Right atrium auricular region (tissue), 2 donors: Measurements from ENCODE around the gene SLC26A1. TPM values are rescaled to one million over a fixed set of nuclear protein-coding genes. Genes with fewer than 3 reads are reported as not detected.

Source experiments
- DNase-seq: peaks from one replicate; pipeline ENCODE4 v3.0.0-alpha.2; 2019; ENCODE audit warnings: low spot score
- H3K27ac ChIP-seq, 2 donors: fragments of 200-600 bp; sonication (generic); 1 replicate in 1 of 2; 2 replicates in 1 of 2; pipeline ENCODE4 v1.5.1; 2016 to 2019
- H3K27me3 ChIP-seq, 2 donors: fragments of 200-600 bp; sonication (generic); one replicate each; pipeline versions ENCODE4 v1.5.1 to v1.6.0; 2017 to 2019
- H3K36me3 ChIP-seq: fragments of 200-600 bp; sonication (generic); one replicate; pipeline ENCODE4 v1.5.1; 2016
- H3K4me1 ChIP-seq, 2 donors: fragments of 200-600 bp; sonication (generic); one replicate each; pipeline versions ENCODE4 v1.5.1 to v1.6.0; 2017 to 2019
- H3K4me3 ChIP-seq, 2 donors: fragments of 200-600 bp; sonication (generic); 1 replicate in 1 of 2; 2 replicates in 1 of 2; pipeline ENCODE4 v1.5.1; 2017 to 2019; ENCODE audit warnings: mild to moderate bottlenecking in 1 of 2, moderate library complexity in 1 of 2
- H3K9me3 ChIP-seq, 2 donors: fragments of 200-600 bp; sonication (generic); one replicate each; pipeline ENCODE4 v1.5.1; 2019
- CTCF ChIP-seq, 2 donors: fragments of 200-600 bp; sonication (generic); IDR thresholded peaks; one replicate each; pipeline ENCODE4 v1.5.1; 2019; ENCODE audit warnings: antibody characterized with exemption in 2 of 2
- total RNA-seq, 2 donors: library from RNA; depleted of rRNA; stranded (reverse); fragments of >200 nt; gene quantifications; one replicate each; pipeline ENCODE4 v1.1.0, GENCODE V29; 2016

The SLC26A1 gene
- total RNA-seq, 2 donors from 2014 or later, result not detected

- peaks cover 9% of the 10 kb centered on the region for H3K36me3 ChIP-seq
- H3K27ac ChIP-seq, result no peak overlapping the region
- H3K4me3 ChIP-seq, result no peak overlapping the region
- H3K4me1 ChIP-seq, result peaks cover 0 to 14% of the 10 kb centered on the region in 2 donors
- TF ChIP-seq CTCF (IDR thresholded peaks at IDR 0.05), result no peak
- DNase-seq, result no peak
- no peaks in the 10 kb centered on the region for H3K27me3 ChIP-seq
- H3K9me3 ChIP-seq, result no peaks in the 10 kb centered on the region
Observed at GRCh38 chr4:965048-965765, 28.0 kb downstream of the SLC26A1 start.

DNA sequence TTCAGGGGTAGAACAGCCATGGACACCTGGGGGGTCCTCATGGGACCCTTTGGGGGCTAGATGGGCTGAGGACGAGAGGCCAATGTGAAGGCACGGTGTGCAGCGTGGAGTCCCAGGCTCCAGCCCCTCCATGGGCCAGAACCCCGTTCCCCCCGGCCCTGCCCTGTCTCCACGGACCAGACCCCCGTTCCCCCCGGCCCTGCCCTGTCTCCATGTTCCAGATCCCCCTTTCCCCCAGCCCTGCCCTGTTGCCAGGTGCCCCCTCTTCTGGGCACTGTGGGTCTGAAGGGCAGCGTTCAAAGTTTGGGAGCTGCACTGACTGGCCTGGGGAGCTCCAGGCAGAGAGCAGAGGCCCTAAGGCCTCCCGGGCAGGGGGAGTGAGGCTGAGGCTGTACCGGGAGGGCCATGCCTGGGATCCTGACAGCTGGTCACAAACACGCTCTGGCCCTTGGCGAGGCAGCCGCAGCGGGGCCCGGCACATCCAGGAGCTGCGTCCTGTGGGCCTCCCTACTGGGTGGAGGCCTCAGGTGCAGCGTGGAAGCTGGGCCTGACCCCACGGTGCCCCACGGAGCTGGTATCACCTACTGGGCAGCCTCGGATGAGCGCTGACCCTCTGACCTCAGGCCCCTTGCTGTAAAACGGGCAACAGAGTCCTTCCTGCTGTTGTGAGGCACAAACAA lies 28.7 kb downstream of the SLC26A1 start:
- H3K27ac ChIP-seq, result no peak overlapping the region
- TF ChIP-seq CTCF (IDR thresholded peaks at IDR 0.05), result no peak
- peaks cover 9% of the 10 kb centered on the region for H3K36me3 ChIP-seq
- no peak overlapping the region for H3K4me3 ChIP-seq
- H3K9me3 ChIP-seq, result no peaks in the 10 kb centered on the region
- DNase-seq, result no peak
- H3K27me3 ChIP-seq, result no peaks in the 10 kb centered on the region
- peaks cover 0 to 14% of the 10 kb centered on the region in 2 donors for H3K4me1 ChIP-seq

- H3K36me3 ChIP-seq, result peaks cover 9% of the 10 kb centered on the region
- TF ChIP-seq CTCF (IDR thresholded peaks at IDR 0.05), result no peak
- no peak for DNase-seq
- no peaks in the 10 kb centered on the region for H3K9me3 ChIP-seq
- no peak overlapping the region for H3K27ac ChIP-seq
- H3K27me3 ChIP-seq, result no peaks in the 10 kb centered on the region
- no peak overlapping the region for H3K4me3 ChIP-seq
- H3K4me1 ChIP-seq, result peaks cover 0 to 13% of the 10 kb centered on the region in 2 donors
Observed at GRCh38 chr4:963276-964225, 29.7 kb downstream of the SLC26A1 start.

GRCh38 chr4:962231-963208 lies 30.7 kb downstream of the SLC26A1 start:
- Histone ChIP-seq H3K27ac (no peak overlapping the region), H3K36me3 (peaks cover 9% of the 10 kb centered on the region), H3K4me1 (peaks cover 0 to 3% of the 10 kb centered on the region in 2 donors), H3K4me3 (no peak overlapping the region), H3K9me3 (no peaks in the 10 kb centered on the region), H3K27me3 (no peaks in the 10 kb centered on the region)
- TF ChIP-seq CTCF (IDR thresholded peaks at IDR 0.05), result no peak
- DNase-seq, result no peak
